ENCODE results near the gene PAX8. TPM values are rescaled to one million over a fixed set of nuclear protein-coding genes. Genes with fewer than 3 reads are reported as not detected.
A peak's percentile ranks its signal among the peaks of the same experiment; 100 is the strongest.

PAX8 gene
- total and polyA plus RNA-seq, 2 of the 13 experiments (the other 11 are each of a cell fraction or from before 2014, with no cell fraction given): 1.5 to 8.8 TPM

DNA sequence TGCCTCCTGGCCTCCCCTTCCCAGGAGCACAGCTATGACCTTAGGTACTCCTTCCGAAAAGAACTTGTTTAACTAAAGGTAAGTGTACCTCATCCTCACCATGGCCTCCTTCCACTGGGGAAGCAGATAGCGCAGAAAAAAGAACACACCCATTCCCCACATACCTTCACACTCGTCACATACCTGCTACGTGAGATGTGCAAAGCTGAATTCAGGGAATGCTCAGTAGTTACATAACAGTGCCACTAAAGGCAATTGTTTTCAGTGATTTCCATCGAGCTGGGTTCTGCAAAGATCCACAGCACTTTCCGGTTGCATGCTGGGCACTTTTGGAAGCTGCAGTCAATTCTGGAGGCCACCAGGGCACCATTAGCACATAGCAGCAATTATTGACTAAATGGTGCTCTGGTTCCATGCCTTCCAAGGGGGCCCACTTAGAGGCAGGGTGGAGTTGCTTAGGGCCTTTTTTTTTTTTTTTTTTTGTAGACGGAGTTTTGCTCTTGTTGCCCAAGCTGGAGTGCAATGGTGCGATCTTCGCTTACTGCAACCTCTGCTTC lies 41.0 kb downstream of the PAX8 start:
- no peaks in the 10 kb centered on the region for H3K79me2 ChIP-seq (ENCODE audit: insufficient read depth, low read length)
- H2AFZ ChIP-seq (ENCODE audit: low read length): no peak overlapping the region
- no peaks in the 10 kb centered on the region for H4K20me1 ChIP-seq (ENCODE audit: insufficient read depth, low read length)
- ChIA-PET POLR2A (no interaction called here), CTCF (ENCODE audit: low intra/inter-chr PET ratio, low total read pairs) (no interaction called here)
- peaks cover 75% of the 10 kb centered on the region for H3K4me1 ChIP-seq (ENCODE audit: insufficient read depth, low read length)
- H3K36me3 ChIP-seq (replicated peaks in 1 of 2; ENCODE audit: control insufficient read depth in 1 of 2, insufficient read depth in 2 of 2, low read length in 2 of 2): no peaks in the 10 kb centered on the region
- no peak overlapping the region for H3K27ac ChIP-seq (ENCODE audit: extremely low read length, insufficient read depth, low read length)
- H3K4me3 ChIP-seq (replicated peaks in 1 of 3; ENCODE audit: insufficient read depth in 1 of 3, low read depth in 2 of 3, low read length in 3 of 3): no peak overlapping the region
- no peak for ATAC-seq
- no peaks in the 10 kb centered on the region for H3K9me3 ChIP-seq (ENCODE audit: low read length)
- peak; percentile 55 for DNase-seq (ENCODE audit: low spot score)
- WGBS (ENCODE audit: low lambda C conversion rate): 29% methylated on average over 9 of the region's 9 CpGs
- intact Hi-C loops (cut with micrococcal nuclease; ENCODE audit: unreplicated experiment): no loop called here
- no TSS peak for BruUV-seq (replicated peaks)
- peak overlapping the region; percentile 26; the same call in 1 of the 2 replicates for H3K4me2 ChIP-seq (ENCODE audit: low read depth, low read length)
- H3K27me3 ChIP-seq (ENCODE audit: control insufficient read depth in 1 of 2, insufficient read depth in 2 of 2, low read length in 2 of 2): no peaks in the 10 kb centered on the region; a peak in 1 of 5 replicates
- in situ Hi-C loops (cut with HindIII; ENCODE audit: extremely low pct_ligation_motif_present, low pct_unique_long_range_greater_than_20kb): no loop called here
- no peak for FAIRE-seq
- no peak overlapping the region for H3K9ac ChIP-seq (ENCODE audit: insufficient read depth, low read depth, low read length)
- no peak for TF ChIP-seq ZBTB3 (CRISPR knock-in tag; IDR thresholded peaks at IDR 0.05; ENCODE audit: borderline replicate concordance, low read depth)
- no peak for TF ChIP-seq HOXA9 (CRISPR knock-in tag; IDR thresholded peaks at IDR 0.05; ENCODE audit: borderline replicate concordance)
- TF ChIP-seq DNMT3B (CRISPR knock-in tag; conservative IDR thresholded peaks at IDR 0.05): 0 out of 2 replicates have a peak, but pooled peaks have one; percentile 47
- TF ChIP-seq, protein P1, sequence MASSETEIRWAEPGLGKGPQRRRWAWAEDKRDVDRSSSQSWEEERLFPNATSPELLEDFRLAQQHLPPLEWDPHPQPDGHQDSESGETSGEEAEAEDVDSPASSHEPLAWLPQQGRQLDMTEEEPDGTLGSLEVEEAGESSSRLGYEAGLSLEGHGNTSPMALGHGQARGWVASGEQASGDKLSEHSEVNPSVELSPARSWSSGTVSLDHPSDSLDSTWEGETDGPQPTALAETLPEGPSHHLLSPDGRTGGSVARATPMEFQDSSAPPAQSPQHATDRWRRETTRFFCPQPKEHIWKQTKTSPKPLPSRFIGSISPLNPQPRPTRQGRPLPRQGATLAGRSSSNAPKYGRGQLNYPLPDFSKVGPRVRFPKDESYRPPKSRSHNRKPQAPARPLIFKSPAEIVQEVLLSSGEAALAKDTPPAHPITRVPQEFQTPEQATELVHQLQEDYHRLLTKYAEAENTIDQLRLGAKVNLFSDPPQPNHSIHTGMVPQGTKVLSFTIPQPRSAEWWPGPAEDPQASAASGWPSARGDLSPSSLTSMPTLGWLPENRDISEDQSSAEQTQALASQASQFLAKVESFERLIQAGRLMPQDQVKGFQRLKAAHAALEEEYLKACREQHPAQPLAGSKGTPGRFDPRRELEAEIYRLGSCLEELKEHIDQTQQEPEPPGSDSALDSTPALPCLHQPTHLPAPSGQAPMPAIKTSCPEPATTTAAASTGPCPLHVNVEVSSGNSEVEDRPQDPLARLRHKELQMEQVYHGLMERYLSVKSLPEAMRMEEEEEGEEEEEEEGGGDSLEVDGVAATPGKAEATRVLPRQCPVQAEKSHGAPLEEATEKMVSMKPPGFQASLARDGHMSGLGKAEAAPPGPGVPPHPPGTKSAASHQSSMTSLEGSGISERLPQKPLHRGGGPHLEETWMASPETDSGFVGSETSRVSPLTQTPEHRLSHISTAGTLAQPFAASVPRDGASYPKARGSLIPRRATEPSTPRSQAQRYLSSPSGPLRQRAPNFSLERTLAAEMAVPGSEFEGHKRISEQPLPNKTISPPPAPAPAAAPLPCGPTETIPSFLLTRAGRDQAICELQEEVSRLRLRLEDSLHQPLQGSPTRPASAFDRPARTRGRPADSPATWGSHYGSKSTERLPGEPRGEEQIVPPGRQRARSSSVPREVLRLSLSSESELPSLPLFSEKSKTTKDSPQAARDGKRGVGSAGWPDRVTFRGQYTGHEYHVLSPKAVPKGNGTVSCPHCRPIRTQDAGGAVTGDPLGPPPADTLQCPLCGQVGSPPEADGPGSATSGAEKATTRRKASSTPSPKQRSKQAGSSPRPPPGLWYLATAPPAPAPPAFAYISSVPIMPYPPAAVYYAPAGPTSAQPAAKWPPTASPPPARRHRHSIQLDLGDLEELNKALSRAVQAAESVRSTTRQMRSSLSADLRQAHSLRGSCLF (CRISPR knock-in tag; IDR thresholded peaks at IDR 0.05; ENCODE audit: borderline replicate concordance): no peak
- TF ChIP-seq, protein P2, sequence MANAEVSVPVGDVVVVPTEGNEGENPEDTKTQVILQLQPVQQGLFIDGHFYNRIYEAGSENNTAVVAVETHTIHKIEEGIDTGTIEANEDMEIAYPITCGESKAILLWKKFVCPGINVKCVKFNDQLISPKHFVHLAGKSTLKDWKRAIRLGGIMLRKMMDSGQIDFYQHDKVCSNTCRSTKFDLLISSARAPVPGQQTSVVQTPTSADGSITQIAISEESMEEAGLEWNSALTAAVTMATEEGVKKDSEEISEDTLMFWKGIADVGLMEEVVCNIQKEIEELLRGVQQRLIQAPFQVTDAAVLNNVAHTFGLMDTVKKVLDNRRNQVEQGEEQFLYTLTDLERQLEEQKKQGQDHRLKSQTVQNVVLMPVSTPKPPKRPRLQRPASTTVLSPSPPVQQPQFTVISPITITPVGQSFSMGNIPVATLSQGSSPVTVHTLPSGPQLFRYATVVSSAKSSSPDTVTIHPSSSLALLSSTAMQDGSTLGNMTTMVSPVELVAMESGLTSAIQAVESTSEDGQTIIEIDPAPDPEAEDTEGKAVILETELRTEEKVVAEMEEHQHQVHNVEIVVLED (CRISPR knock-in tag; IDR thresholded peaks at IDR 0.05; ENCODE audit: borderline replicate concordance): no peak
- TF ChIP-seq, protein P3, sequence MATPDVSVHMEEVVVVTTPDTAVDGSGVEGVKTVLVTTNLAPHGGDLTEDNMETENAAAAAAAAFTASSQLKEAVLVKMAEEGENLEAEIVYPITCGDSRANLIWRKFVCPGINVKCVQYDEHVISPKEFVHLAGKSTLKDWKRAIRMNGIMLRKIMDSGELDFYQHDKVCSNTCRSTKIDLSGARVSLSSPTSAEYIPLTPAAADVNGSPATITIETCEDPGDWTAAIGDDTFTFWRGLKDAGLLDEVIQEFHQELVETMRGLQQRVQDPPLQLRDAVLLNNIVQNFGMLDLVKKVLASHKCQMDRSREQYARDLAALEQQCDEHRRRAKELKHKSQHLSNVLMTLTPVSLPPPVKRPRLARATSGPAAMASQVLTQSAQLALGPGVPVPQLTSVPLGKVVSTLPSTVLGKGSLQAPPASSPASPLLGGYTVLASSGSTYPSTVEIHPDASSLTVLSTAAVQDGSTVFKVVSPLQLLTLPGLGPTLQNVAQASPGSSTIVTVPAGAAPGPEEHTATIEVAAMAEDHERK (CRISPR knock-in tag; IDR thresholded peaks at IDR 0.05; ENCODE audit: low read depth): no peak
- TF ChIP-seq RFXANK (CRISPR knock-in tag; IDR thresholded peaks at IDR 0.05): no peak
- peak; percentile 14; the same call in 1 of the 2 replicates for TF ChIP-seq GATAD2A (CRISPR knock-in tag; IDR thresholded peaks at IDR 0.05)
- TF ChIP-seq ZSCAN30 (CRISPR knock-in tag; IDR thresholded peaks at IDR 0.05): no peak
- TF ChIP-seq ZSCAN25 (CRISPR knock-in tag; IDR thresholded peaks at IDR 0.05): no peak
- TF ChIP-seq, protein P4, sequence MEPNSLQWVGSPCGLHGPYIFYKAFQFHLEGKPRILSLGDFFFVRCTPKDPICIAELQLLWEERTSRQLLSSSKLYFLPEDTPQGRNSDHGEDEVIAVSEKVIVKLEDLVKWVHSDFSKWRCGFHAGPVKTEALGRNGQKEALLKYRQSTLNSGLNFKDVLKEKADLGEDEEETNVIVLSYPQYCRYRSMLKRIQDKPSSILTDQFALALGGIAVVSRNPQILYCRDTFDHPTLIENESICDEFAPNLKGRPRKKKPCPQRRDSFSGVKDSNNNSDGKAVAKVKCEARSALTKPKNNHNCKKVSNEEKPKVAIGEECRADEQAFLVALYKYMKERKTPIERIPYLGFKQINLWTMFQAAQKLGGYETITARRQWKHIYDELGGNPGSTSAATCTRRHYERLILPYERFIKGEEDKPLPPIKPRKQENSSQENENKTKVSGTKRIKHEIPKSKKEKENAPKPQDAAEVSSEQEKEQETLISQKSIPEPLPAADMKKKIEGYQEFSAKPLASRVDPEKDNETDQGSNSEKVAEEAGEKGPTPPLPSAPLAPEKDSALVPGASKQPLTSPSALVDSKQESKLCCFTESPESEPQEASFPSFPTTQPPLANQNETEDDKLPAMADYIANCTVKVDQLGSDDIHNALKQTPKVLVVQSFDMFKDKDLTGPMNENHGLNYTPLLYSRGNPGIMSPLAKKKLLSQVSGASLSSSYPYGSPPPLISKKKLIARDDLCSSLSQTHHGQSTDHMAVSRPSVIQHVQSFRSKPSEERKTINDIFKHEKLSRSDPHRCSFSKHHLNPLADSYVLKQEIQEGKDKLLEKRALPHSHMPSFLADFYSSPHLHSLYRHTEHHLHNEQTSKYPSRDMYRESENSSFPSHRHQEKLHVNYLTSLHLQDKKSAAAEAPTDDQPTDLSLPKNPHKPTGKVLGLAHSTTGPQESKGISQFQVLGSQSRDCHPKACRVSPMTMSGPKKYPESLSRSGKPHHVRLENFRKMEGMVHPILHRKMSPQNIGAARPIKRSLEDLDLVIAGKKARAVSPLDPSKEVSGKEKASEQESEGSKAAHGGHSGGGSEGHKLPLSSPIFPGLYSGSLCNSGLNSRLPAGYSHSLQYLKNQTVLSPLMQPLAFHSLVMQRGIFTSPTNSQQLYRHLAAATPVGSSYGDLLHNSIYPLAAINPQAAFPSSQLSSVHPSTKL (CRISPR knock-in tag; IDR thresholded peaks at IDR 0.05): peak; percentile 34; the same call in 1 of the 2 replicates
- peak; percentile 50; the same call in 1 of the 2 replicates for TF ChIP-seq SOX5 (CRISPR knock-in tag; IDR thresholded peaks at IDR 0.05; ENCODE audit: borderline replicate concordance)
- no peak for TF ChIP-seq MED1 (CRISPR knock-in tag; IDR thresholded peaks at IDR 0.05)
